SKM-1 treated with dmso at 0.1 percent for 144 hours (cell line): ENCODE data around the gene CNTNAP2.
"Not testable (repeated sequence)": the region's sequence is repeated elsewhere in the genome, so short reads cannot be mapped to it uniquely, and the experiment has no call there.

ENCODE experiments used
- DNase-seq: peaks from one replicate; lab custom pipeline; 2025; ENCODE audit not compliant: unreplicated experiment; lab: John Stamatoyannopoulos, UW

CNTNAP2 gene

GRCh38 chr7:148042935-148043631 lies 1926.5 kb downstream of the CNTNAP2 start:
- DNase-seq: no peak

GRCh38 chr7:148044173-148044572 lies 1927.6 kb downstream of the CNTNAP2 start:
- no peak for DNase-seq

GRCh38 chr7:148045521-148045920 lies 1928.9 kb downstream of the CNTNAP2 start:
- no peak for DNase-seq

- DNase-seq: no peak
Measured at GRCh38 chr7:148049068-148049467, 1932.5 kb downstream of the CNTNAP2 start.

GRCh38 chr7:148050492-148051158 lies 1934.0 kb downstream of the CNTNAP2 start:
- DNase-seq: no peak

GRCh38 chr7:148056406-148056805 lies 1939.8 kb downstream of the CNTNAP2 start:
- no peak for DNase-seq

GRCh38 chr7:148058092-148058491 lies 1941.5 kb downstream of the CNTNAP2 start:
- DNase-seq: no peak

GRCh38 chr7:148058753-148059152 lies 1942.2 kb downstream of the CNTNAP2 start:
- no peak for DNase-seq

- DNase-seq: peak; percentile 8
Measured at GRCh38 chr7:148060724-148061123, 1944.1 kb downstream of the CNTNAP2 start.

- not testable (repeated sequence) for DNase-seq
Measured at GRCh38 chr7:148078111-148078510, 1961.5 kb downstream of the CNTNAP2 start.

GRCh38 chr7:148079206-148080080 lies 1962.8 kb downstream of the CNTNAP2 start:
- no peak for DNase-seq

- no peak for DNase-seq
Measured at GRCh38 chr7:148083448-148083847, 1966.8 kb downstream of the CNTNAP2 start.

GRCh38 chr7:148084138-148084537 lies 1967.5 kb downstream of the CNTNAP2 start:
- peak; percentile 37 for DNase-seq

- DNase-seq: no peak
Measured at GRCh38 chr7:148091882-148092281, 1975.3 kb downstream of the CNTNAP2 start.

GRCh38 chr7:148093375-148094166 lies 1977.0 kb downstream of the CNTNAP2 start:
- DNase-seq: no peak

- DNase-seq: no peak
Measured at GRCh38 chr7:148095066-148095465, 1978.5 kb downstream of the CNTNAP2 start.

- no peak for DNase-seq
Measured at GRCh38 chr7:148104136-148104716, 1987.6 kb downstream of the CNTNAP2 start.

- DNase-seq: no peak
Measured at GRCh38 chr7:148104924-148105323, 1988.3 kb downstream of the CNTNAP2 start.

- no peak for DNase-seq
Measured at GRCh38 chr7:148105853-148106252, 1989.3 kb downstream of the CNTNAP2 start.

- DNase-seq: no peak
Measured at GRCh38 chr7:148107443-148108127, 1991.0 kb downstream of the CNTNAP2 start.
